MM.1S (cell line): ENCODE data around the gene MCTP2.

Experiments used
- EZH2 ChIP-seq: fragments of 300-600 bp; sonication (generic); optimal IDR thresholded peaks from 2 replicates; pipeline ENCODE3; 2017; ENCODE audit warnings: low read depth, mild to moderate bottlenecking, antibody characterized with exemption, low read length, mixed read lengths
- EZH2phosphoT487 ChIP-seq: fragments of 300-600 bp; sonication (generic); IDR thresholded peaks from 2 replicates; pipeline ENCODE4 v1.6.1; 2018; ENCODE audit warnings: antibody characterized with exemption, low read length
- TF ChIP-seq, protein P1 (sequence below): fragments of 300-600 bp; sonication (generic); IDR thresholded peaks from 2 replicates; pipeline ENCODE4 v1.5.1; 2016; ENCODE audit warnings: antibody characterized with exemption, low read length, mixed read lengths

DNA sequence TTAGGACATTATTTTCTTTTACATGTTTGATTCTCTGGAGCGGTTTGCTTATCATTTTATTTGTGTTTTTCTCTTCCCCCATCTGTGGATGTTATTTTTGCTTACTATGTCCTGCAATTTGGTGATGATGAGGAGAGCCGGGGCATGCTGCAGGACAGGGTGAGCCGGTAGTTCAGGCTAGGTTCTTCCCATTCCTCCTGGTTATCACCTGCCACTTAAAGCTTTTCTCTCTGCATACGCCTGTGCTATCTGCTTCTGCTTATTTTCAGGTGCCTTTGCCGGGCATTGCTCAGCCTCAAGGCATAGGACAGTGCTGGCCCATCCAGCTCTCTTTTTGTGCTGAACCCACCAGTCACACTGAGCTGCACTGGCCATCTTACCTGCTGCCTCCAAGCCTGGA is 85.8 kb downstream of the MCTP2 start:
- TF ChIP-seq, protein P1, sequence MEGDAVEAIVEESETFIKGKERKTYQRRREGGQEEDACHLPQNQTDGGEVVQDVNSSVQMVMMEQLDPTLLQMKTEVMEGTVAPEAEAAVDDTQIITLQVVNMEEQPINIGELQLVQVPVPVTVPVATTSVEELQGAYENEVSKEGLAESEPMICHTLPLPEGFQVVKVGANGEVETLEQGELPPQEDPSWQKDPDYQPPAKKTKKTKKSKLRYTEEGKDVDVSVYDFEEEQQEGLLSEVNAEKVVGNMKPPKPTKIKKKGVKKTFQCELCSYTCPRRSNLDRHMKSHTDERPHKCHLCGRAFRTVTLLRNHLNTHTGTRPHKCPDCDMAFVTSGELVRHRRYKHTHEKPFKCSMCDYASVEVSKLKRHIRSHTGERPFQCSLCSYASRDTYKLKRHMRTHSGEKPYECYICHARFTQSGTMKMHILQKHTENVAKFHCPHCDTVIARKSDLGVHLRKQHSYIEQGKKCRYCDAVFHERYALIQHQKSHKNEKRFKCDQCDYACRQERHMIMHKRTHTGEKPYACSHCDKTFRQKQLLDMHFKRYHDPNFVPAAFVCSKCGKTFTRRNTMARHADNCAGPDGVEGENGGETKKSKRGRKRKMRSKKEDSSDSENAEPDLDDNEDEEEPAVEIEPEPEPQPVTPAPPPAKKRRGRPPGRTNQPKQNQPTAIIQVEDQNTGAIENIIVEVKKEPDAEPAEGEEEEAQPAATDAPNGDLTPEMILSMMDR = no peak
- no peak for TF ChIP-seq EZH2phosphoT487
- no peak for TF ChIP-seq EZH2
